ENCODE results near the gene NR2F2.

Gene NR2F2

GRCh38 chr15:96322536-96323318 is 7.8 kb upstream of the NR2F2 start:
- peak; percentile 38 for DNase-seq (ENCODE audit: low read depth, low spot score)
- in situ Hi-C loops (cut with HindIII; ENCODE audit: low sequenced_read_pairs): no loop called here
- peak overlapping the region; percentile 44 for H3K4me3 ChIP-seq (ENCODE audit: low read depth, low read length)
- TF ChIP-seq CTCF (IDR thresholded peaks at IDR 0.05; ENCODE audit: low read depth, low read length): no peak

GRCh38 chr15:96323319-96324145 is 7.0 kb upstream of the NR2F2 start:
- in situ Hi-C loops (cut with HindIII; ENCODE audit: low sequenced_read_pairs): no loop called here
- peak overlapping the region; percentile 94 for H3K4me3 ChIP-seq (ENCODE audit: low read depth, low read length)
- peak; percentile 22 for DNase-seq (ENCODE audit: low read depth, low spot score)
- TF ChIP-seq CTCF (IDR thresholded peaks at IDR 0.05; ENCODE audit: low read depth, low read length): no peak

- in situ Hi-C loops (cut with HindIII; ENCODE audit: low sequenced_read_pairs): no loop called here
- peak overlapping the region; percentile 94 for H3K4me3 ChIP-seq (ENCODE audit: low read depth, low read length)
- no peak for TF ChIP-seq CTCF (IDR thresholded peaks at IDR 0.05; ENCODE audit: low read depth, low read length)
- peak; percentile 58 for DNase-seq (ENCODE audit: low read depth, low spot score)
These were observed 6.2 kb upstream of the NR2F2 start for GRCh38 chr15:96324192-96324895.

GRCh38 chr15:96324940-96325540 is 5.5 kb upstream of the NR2F2 start:
- TF ChIP-seq CTCF (IDR thresholded peaks at IDR 0.05; ENCODE audit: low read depth, low read length): no peak

GRCh38 chr15:96325541-96326327 is 4.8 kb upstream of the NR2F2 start:
- DNase-seq (ENCODE audit: low read depth, low spot score): peak; percentile 77
- peak overlapping the region; percentile 94 for H3K4me3 ChIP-seq (ENCODE audit: low read depth, low read length)
- in situ Hi-C loops (cut with HindIII; ENCODE audit: low sequenced_read_pairs): loop anchor here (25.0 kb wide), 1 partner anchor 1038 kb away; no protein-coding TSS in a partner anchor
- no peak for TF ChIP-seq CTCF (IDR thresholded peaks at IDR 0.05; ENCODE audit: low read depth, low read length)

More at GRCh38 chr15:96324940-96325540, 5.5 kb upstream of the NR2F2 start:
- in situ Hi-C loops (cut with HindIII; ENCODE audit: low sequenced_read_pairs): loop anchor here (25.0 kb wide), 1 partner anchor 1038 kb away; no protein-coding TSS in a partner anchor
- peak overlapping the region; percentile 94 for H3K4me3 ChIP-seq (ENCODE audit: low read depth, low read length)
- DNase-seq (ENCODE audit: low read depth, low spot score): no peak

All from astrocyte of the spinal cord (primary cell).